Measurements from ENCODE around the gene GPRIN3. TPM values are rescaled to one million over a fixed set of nuclear protein-coding genes. Genes with fewer than 3 reads are reported as not detected.
A peak's percentile ranks its signal among the peaks of the same experiment; 100 is the strongest.

Gene GPRIN3
- total RNA-seq, 2 experiments from 2014 or later, result 46.4 TPM

GRCh38 chr4:89298788-89299152 lies 8.8 kb downstream of the GPRIN3 start:
- peak overlapping the region; percentile 74 to 82 for H3K27ac ChIP-seq (ENCODE audit: low read depth in 1 of 2, low read length in 2 of 2)
- peak; percentile 33 for ATAC-seq (ENCODE audit: poor library complexity)
- peaks cover 2% of the 10 kb centered on the region for H3K36me3 ChIP-seq (ENCODE audit: insufficient read depth, low read length)
- peaks cover 90% of the 10 kb centered on the region for H3K4me1 Mint-ChIP-seq (ENCODE audit: low read depth)
- peaks cover 43% of the 10 kb centered on the region for H3K4me1 ChIP-seq (ENCODE audit: insufficient read depth, low read length)
- peak overlapping the region; percentile 92 for H3K27ac Mint-ChIP-seq
- H3K9me3 ChIP-seq (ENCODE audit: control insufficient read depth in 1 of 2, insufficient read depth in 1 of 2, low read length in 2 of 2), result no peaks in the 10 kb centered on the region
- no peaks in the 10 kb centered on the region for H3K9me3 Mint-ChIP-seq
- H3K27me3 Mint-ChIP-seq, result no peaks in the 10 kb centered on the region
- H3K27me3 ChIP-seq (ENCODE audit: control insufficient read depth in 1 of 2, insufficient read depth in 2 of 2, low read length in 2 of 2), result no peaks in the 10 kb centered on the region
- CTCF ChIA-PET, result interaction anchor here (0.7 to 4.6 kb wide), 10 partner anchors 9 to 43 kb away, joined by 3 to 29 read pairs (median 5); partner anchors contain the start of gene GPRIN3
- peak overlapping the region; percentile 91 for H3K4me3 Mint-ChIP-seq
- peak; percentile 26 for TF ChIP-seq CTCF (IDR thresholded peaks at IDR 0.05)
- DNase-seq, result peak in 4 of 14 experiments; percentile 11 to 82 (median 80)
- intact Hi-C loops (cut with DNase I, micrococcal nuclease), result loop anchor here in 1 of 2 experiments (2.0 to 5.0 kb wide), 5 partner anchors 16 to 136 kb away; no protein-coding TSS in a partner anchor
- POLR2A ChIA-PET, result interaction anchor here (0.7 to 4.1 kb wide), 18 partner anchors 7 to 842 kb away, joined by 3 to 45 read pairs (median 6); partner anchors contain the start of genes GPRIN3, HERC5 and TIGD2
- peak overlapping the region; percentile 58 for H3K4me3 ChIP-seq (ENCODE audit: low read length)
- H3K36me3 Mint-ChIP-seq (ENCODE audit: low read depth), result peaks cover 16% of the 10 kb centered on the region

GRCh38 chr4:89298155-89298554 lies 9.4 kb downstream of the GPRIN3 start:
- H3K27ac Mint-ChIP-seq, result peak overlapping the region; percentile 92
- ATAC-seq (ENCODE audit: poor library complexity), result peak; percentile 50
- POLR2A ChIA-PET, result interaction anchor here (0.7 to 4.1 kb wide), 16 partner anchors 7 to 842 kb away, joined by 3 to 45 read pairs (median 8); partner anchors contain the start of genes GPRIN3, HERC5 and TIGD2

GRCh38 chr4:89296896-89297295 lies 10.7 kb downstream of the GPRIN3 start:
- CTCF ChIA-PET, result no interaction called here
- Histone ChIP-seq H3K27ac (ENCODE audit: low read depth in 1 of 2, low read length in 2 of 2) (peak overlapping the region; percentile 27 to 82), H3K9me3 (ENCODE audit: control insufficient read depth in 1 of 2, insufficient read depth in 1 of 2, low read length in 2 of 2) (no peaks in the 10 kb centered on the region), H3K4me1 (ENCODE audit: insufficient read depth, low read length) (peaks cover 45% of the 10 kb centered on the region), H3K4me3 (ENCODE audit: low read length) (no peak overlapping the region), H3K36me3 (ENCODE audit: insufficient read depth, low read length) (peaks cover 2% of the 10 kb centered on the region), H3K27me3 (ENCODE audit: control insufficient read depth in 1 of 2, insufficient read depth in 2 of 2, low read length in 2 of 2) (no peaks in the 10 kb centered on the region)
- POLR2A ChIA-PET, result interaction anchor here (2.3 to 3.2 kb wide), 3 partner anchors 9 to 39 kb away, joined by 11 to 45 read pairs (median 11); partner anchors contain the start of gene GPRIN3
- Mint-ChIP-seq H3K27me3 (no peaks in the 10 kb centered on the region), H3K36me3 (ENCODE audit: low read depth) (peaks cover 17% of the 10 kb centered on the region), H3K4me1 (ENCODE audit: low read depth) (peaks cover 93% of the 10 kb centered on the region), H3K4me3 (peak overlapping the region; percentile 18), H3K27ac (peak overlapping the region; percentile 92), H3K9me3 (no peaks in the 10 kb centered on the region)
- intact Hi-C loops (cut with DNase I, micrococcal nuclease), result loop anchor here in 1 of 2 experiments (5.0 kb wide), 2 partner anchors 35 to 40 kb away; no protein-coding TSS in a partner anchor
- ATAC-seq (ENCODE audit: poor library complexity) (no peak), DNase-seq (no peak)
- no peak for TF ChIP-seq CTCF (IDR thresholded peaks at IDR 0.05)

More at GRCh38 chr4:89298155-89298554, 9.4 kb downstream of the GPRIN3 start:
- Histone ChIP-seq H3K4me3 (ENCODE audit: low read length) (peak overlapping the region; percentile 58), H3K4me1 (ENCODE audit: insufficient read depth, low read length) (peaks cover 48% of the 10 kb centered on the region), H3K27me3 (ENCODE audit: control insufficient read depth in 1 of 2, insufficient read depth in 2 of 2, low read length in 2 of 2) (no peaks in the 10 kb centered on the region), H3K9me3 (ENCODE audit: control insufficient read depth in 1 of 2, insufficient read depth in 1 of 2, low read length in 2 of 2) (no peaks in the 10 kb centered on the region), H3K27ac (ENCODE audit: low read depth in 1 of 2, low read length in 2 of 2) (peak overlapping the region; percentile 74 to 82), H3K36me3 (ENCODE audit: insufficient read depth, low read length) (peaks cover 2% of the 10 kb centered on the region)
- peaks cover 19% of the 10 kb centered on the region for H3K36me3 Mint-ChIP-seq (ENCODE audit: low read depth)
- H3K4me1 Mint-ChIP-seq (ENCODE audit: low read depth), result peaks cover 90% of the 10 kb centered on the region
- peak overlapping the region; percentile 91 for H3K4me3 Mint-ChIP-seq
- TF ChIP-seq CTCF (IDR thresholded peaks at IDR 0.05), result no peak
- peak in 8 of 14 experiments; percentile 32 to 89 (median 44) for DNase-seq
- no peaks in the 10 kb centered on the region for H3K27me3 Mint-ChIP-seq
- CTCF ChIA-PET, result interaction anchor here (0.7 to 4.6 kb wide), 11 partner anchors 9 to 42 kb away, joined by 3 to 29 read pairs (median 5); partner anchors contain the start of gene GPRIN3
- H3K9me3 Mint-ChIP-seq, result no peaks in the 10 kb centered on the region
- intact Hi-C loops (cut with DNase I, micrococcal nuclease), result loop anchor here in 1 of 2 experiments (2.0 to 5.0 kb wide), 5 partner anchors 15 to 137 kb away; no protein-coding TSS in a partner anchor

Measured in CD4-positive, alpha-beta T cell (primary cell).